D721Med (cell line): ENCODE data around the gene TSPAN3.

Source experiments
- DNase-seq: peaks from one replicate; pipeline ENCODE4 v3.0.0; 2011; ENCODE audit warnings: low spot score; ENCODE audit not compliant: insufficient read length
- FAIRE-seq: peaks from 2 replicates; lab custom pipeline; 2011; peaks lifted over from hg19 to GRCh38; lab: Jason Lieb, UNC
- CTCF ChIP-seq: IDR thresholded peaks from 2 replicates; pipeline ENCODE4 v1.5.1; 2012; ENCODE audit warnings: mild to moderate bottlenecking, control low read depth; ENCODE audit not compliant: insufficient read depth; ENCODE audit errors: missing control alignments

The TSPAN3 gene

GRCh38 chr15:77064539-77065308, 6.2 kb downstream of the TSPAN3 start:
- FAIRE-seq = no peak
- TF ChIP-seq CTCF = no peak
- no peak for DNase-seq

GRCh38 chr15:77064063-77064462, 6.8 kb downstream of the TSPAN3 start:
- DNase-seq (no peak), FAIRE-seq (no peak)
- no peak for TF ChIP-seq CTCF

GRCh38 chr15:77063249-77063648, 7.7 kb downstream of the TSPAN3 start:
- no peak for TF ChIP-seq CTCF
- DNase-seq = no peak
- FAIRE-seq = no peak

GRCh38 chr15:77060546-77060945, 10.4 kb downstream of the TSPAN3 start:
- no peak for FAIRE-seq
- TF ChIP-seq CTCF = no peak
- no peak for DNase-seq

GRCh38 chr15:77059786-77060361, 11.0 kb downstream of the TSPAN3 start:
- no peak for TF ChIP-seq CTCF
- FAIRE-seq (no peak), DNase-seq (no peak)

- FAIRE-seq = no peak
- DNase-seq = no peak
- TF ChIP-seq CTCF = no peak
Measured at GRCh38 chr15:77058468-77058867, 12.4 kb downstream of the TSPAN3 start.

- no peak for FAIRE-seq
- TF ChIP-seq CTCF = no peak
- no peak for DNase-seq
Measured at GRCh38 chr15:77057685-77058084, 13.2 kb downstream of the TSPAN3 start.
